CD8-positive, alpha-beta memory T cell (primary cell): ENCODE measurements around the gene SEMA4D. TPM values are rescaled to one million over a fixed set of nuclear protein-coding genes. Genes with fewer than 3 reads are reported as not detected.

Experiments
- CTCF ChIA-PET: fragments of 350-600 bp; sonication (Branson Sonifier 250); formaldehyde crosslinking; loops from one replicate; lab custom pipeline; 2021; ENCODE audit warnings: antibody characterized with exemption; lab: Charles Lee
- POLR2A ChIA-PET: fragments of 350-600 bp; sonication (Branson Sonifier 250); formaldehyde crosslinking; loops from one replicate; lab custom pipeline; 2021; ENCODE audit warnings: antibody characterized with exemption; lab: Charles Lee
- DNase-seq, 5 donors: peaks; one replicate each; pipeline versions ENCODE4 v3.0.0 to v3.0.0-alpha.2; 2020 to 2022; ENCODE audit warnings: mixed read lengths in 1 of 5
- H3K27ac ChIP-seq: one replicate; pipeline ENCODE4 v1.7.0; 2013; ENCODE audit warnings: low read depth, mild to moderate bottlenecking, low read length, moderate library complexity
- H3K27me3 ChIP-seq: 2 replicates; pipeline ENCODE4 v1.7.0; 2013; ENCODE audit warnings: low read length, mild to moderate bottlenecking; ENCODE audit not compliant: insufficient read depth, poor library complexity, severe bottlenecking
- H3K36me3 ChIP-seq: 2 replicates; pipeline ENCODE4 v1.7.0; 2013; ENCODE audit warnings: mild to moderate bottlenecking, low read length, moderate library complexity; ENCODE audit not compliant: insufficient read depth
- H3K4me1 ChIP-seq: 2 replicates; pipeline ENCODE4 v1.7.0; 2013; ENCODE audit warnings: mild to moderate bottlenecking, low read length, moderate library complexity; ENCODE audit not compliant: insufficient read depth
- H3K4me3 ChIP-seq: 2 replicates; pipeline ENCODE4 v1.7.0; 2013; ENCODE audit warnings: mild to moderate bottlenecking, low read length
- H3K9me3 ChIP-seq: 2 replicates; pipeline ENCODE4 v1.7.0; 2013; ENCODE audit warnings: mild to moderate bottlenecking, low read length
- H3K27ac Mint-ChIP-seq, 8 donors: one replicate each; pipeline ENCODE4 v1.8.0; 2020 to 2021; ENCODE audit warnings: mixed read lengths in 8 of 8, mild to moderate bottlenecking in 6 of 8, inconsistent platforms in 3 of 8, moderate library complexity in 3 of 8
- H3K27me3 Mint-ChIP-seq, 2 donors: one replicate each; pipeline ENCODE4 v1.8.0; 2020 to 2021; ENCODE audit warnings: mixed read lengths in 2 of 2, mild to moderate bottlenecking in 1 of 2, moderate library complexity in 1 of 2
- H3K36me3 Mint-ChIP-seq, 3 donors: one replicate each; pipeline ENCODE4 v1.8.0; 2020 to 2021; ENCODE audit warnings: mixed read lengths in 3 of 3, inconsistent platforms in 1 of 3, mild to moderate bottlenecking in 1 of 3
- H3K4me1 Mint-ChIP-seq, 3 donors: one replicate each; pipeline ENCODE4 v1.8.0; 2020 to 2021; ENCODE audit warnings: mixed read lengths in 3 of 3, inconsistent platforms in 1 of 3, mild to moderate bottlenecking in 1 of 3
- H3K4me3 Mint-ChIP-seq, 7 donors: one replicate each; pipeline ENCODE4 v1.8.0; 2020 to 2021; ENCODE audit warnings: mixed read lengths in 7 of 7, mild to moderate bottlenecking in 6 of 7, moderate library complexity in 4 of 7, inconsistent platforms in 2 of 7
- H3K9me3 Mint-ChIP-seq, 5 donors: one replicate each; pipeline ENCODE4 v1.8.0; 2020 to 2022; ENCODE audit warnings: mixed read lengths in 5 of 5, mild to moderate bottlenecking in 3 of 5, moderate library complexity in 2 of 5, inconsistent platforms in 1 of 5
- polyA plus RNA-seq: library from polyadenylated mRNA; unstranded; fragments of 300-500 nt; fragmentation: Illumina TruSeq; gene quantifications from one replicate; pipeline ENCODE4 v1.2.3, GENCODE V29; 2021
- total RNA-seq, 2 experiments: library from RNA; stranded (reverse); gene quantifications; one replicate each; pipeline ENCODE4 v1.2.3, GENCODE V29; 2021

SEMA4D gene
- total and polyA plus RNA-seq, 3 experiments from 2014 or later: 227 to 243 (median 238) TPM

DNA sequence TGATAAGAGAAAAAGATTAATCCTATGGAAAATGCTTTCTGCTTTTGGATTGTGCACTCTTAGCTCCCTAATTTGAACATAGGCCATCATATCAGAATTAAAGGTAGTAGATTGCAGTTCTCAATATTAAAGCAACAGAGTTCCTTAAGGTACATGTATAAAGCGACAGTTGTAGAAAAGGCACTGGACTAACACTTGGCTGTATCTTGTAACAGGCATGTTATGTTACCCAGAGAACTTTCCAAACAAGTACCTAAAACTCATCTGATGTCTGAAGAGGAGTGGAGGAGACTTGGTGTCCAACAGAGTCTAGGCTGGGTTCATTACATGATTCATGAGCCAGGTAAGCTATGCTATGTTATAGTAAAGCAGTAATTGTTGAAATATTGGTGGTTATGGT is 183.0 kb downstream of the SEMA4D start:
- Mint-ChIP-seq H3K27ac (peak overlapping the region in 2 of 8 donors; percentile 43 to 57), H3K4me1 (peaks cover 42 to 71% (median 70%) of the 10 kb centered on the region in 3 donors), H3K36me3 (peaks cover 0 to 38% (median 3%) of the 10 kb centered on the region in 3 donors), H3K27me3 (peaks cover 6 to 8% of the 10 kb centered on the region in 2 donors), H3K4me3 (peak overlapping the region in 1 of 7 donors; percentile 22), H3K9me3 (peaks cover 0 to 4% (median 0%) of the 10 kb centered on the region in 5 donors)
- Histone ChIP-seq H3K4me1 (peaks cover 37% of the 10 kb centered on the region), H3K36me3 (no peaks in the 10 kb centered on the region), H3K27ac (no peak overlapping the region), H3K27me3 (no peaks in the 10 kb centered on the region), H3K4me3 (no peak overlapping the region), H3K9me3 (no peaks in the 10 kb centered on the region)
- ChIA-PET POLR2A (no interaction called here), CTCF (no interaction called here)
- DNase-seq: no peak

DNA sequence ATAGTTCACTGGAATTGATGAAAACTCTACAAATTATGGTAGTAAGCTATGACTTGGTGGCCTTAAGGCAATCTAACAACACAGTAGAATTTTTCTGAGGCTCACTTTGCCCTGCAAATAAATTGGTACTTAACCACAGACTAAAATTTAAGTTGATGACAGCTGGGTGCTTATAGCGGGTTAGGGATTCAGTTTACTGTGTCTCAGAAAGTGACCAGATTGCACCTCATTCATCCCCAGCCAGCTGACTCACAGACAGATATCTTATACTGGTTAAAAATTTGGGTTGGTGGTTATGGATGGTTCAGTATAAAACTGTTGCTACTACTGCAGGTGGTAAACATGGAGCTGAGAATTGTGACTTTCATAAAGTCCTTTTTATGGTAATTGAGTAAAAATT is 184.1 kb downstream of the SEMA4D start:
- no peaks in the 10 kb centered on the region for H3K36me3 ChIP-seq
- ChIA-PET CTCF (interaction anchor here (1.4 kb wide), 1 partner anchor 235 kb away, joined by 3 read pairs; no protein-coding TSS in a partner anchor), POLR2A (no interaction called here)
- H3K9me3 Mint-ChIP-seq: peaks cover 0 to 4% (median 0%) of the 10 kb centered on the region in 5 donors
- peaks cover 37 to 64% (median 64%) of the 10 kb centered on the region in 3 donors for H3K4me1 Mint-ChIP-seq
- peaks cover 6 to 8% of the 10 kb centered on the region in 2 donors for H3K27me3 Mint-ChIP-seq
- H3K27me3 ChIP-seq: no peaks in the 10 kb centered on the region
- H3K27ac Mint-ChIP-seq: peak overlapping the region in 1 of 8 donors; percentile 43
- H3K4me1 ChIP-seq: peaks cover 38% of the 10 kb centered on the region
- H3K9me3 ChIP-seq: no peaks in the 10 kb centered on the region
- peaks cover 0 to 31% (median 3%) of the 10 kb centered on the region in 3 donors for H3K36me3 Mint-ChIP-seq
- H3K4me3 ChIP-seq: no peak overlapping the region
- no peak for DNase-seq
- peak overlapping the region in 1 of 7 donors; percentile 22 for H3K4me3 Mint-ChIP-seq
- no peak overlapping the region for H3K27ac ChIP-seq

DNA sequence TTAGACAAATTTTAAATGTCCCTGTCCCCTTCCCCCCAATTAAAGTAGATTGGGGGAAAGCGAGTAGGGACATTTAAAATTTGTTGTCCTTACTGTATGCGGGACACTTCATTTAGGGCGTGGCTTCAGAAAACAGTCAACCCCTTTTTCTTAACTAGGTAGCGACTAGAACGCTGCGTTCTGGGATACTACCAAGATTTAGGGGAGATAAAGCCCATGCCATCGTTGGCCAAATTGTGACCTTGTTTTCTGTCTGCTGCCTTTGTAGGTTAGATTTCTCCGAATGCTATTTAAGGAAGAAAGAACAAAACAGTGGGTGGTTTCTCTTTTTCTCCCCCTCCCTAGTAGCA is 185.7 kb downstream of the SEMA4D start:
- POLR2A ChIA-PET: no interaction called here
- Mint-ChIP-seq H3K4me3 (peak overlapping the region; percentile 69 to 98 (median 96)), H3K4me1 (peaks cover 27 to 52% (median 51%) of the 10 kb centered on the region in 3 donors), H3K9me3 (peaks cover 0 to 4% (median 0%) of the 10 kb centered on the region in 5 donors), H3K27me3 (peaks cover 6 to 8% of the 10 kb centered on the region in 2 donors), H3K27ac (peak overlapping the region in 5 of 8 donors; percentile 36 to 97 (median 70)), H3K36me3 (peaks cover 0 to 26% (median 0%) of the 10 kb centered on the region in 3 donors)
- H3K4me3 ChIP-seq: peak overlapping the region; percentile 68
- no peak for DNase-seq
- H3K27ac ChIP-seq: peak overlapping the region; percentile 99
- H3K9me3 ChIP-seq: no peaks in the 10 kb centered on the region
- no peaks in the 10 kb centered on the region for H3K36me3 ChIP-seq
- CTCF ChIA-PET: no interaction called here
- H3K27me3 ChIP-seq: no peaks in the 10 kb centered on the region
- H3K4me1 ChIP-seq: peaks cover 30% of the 10 kb centered on the region

DNA sequence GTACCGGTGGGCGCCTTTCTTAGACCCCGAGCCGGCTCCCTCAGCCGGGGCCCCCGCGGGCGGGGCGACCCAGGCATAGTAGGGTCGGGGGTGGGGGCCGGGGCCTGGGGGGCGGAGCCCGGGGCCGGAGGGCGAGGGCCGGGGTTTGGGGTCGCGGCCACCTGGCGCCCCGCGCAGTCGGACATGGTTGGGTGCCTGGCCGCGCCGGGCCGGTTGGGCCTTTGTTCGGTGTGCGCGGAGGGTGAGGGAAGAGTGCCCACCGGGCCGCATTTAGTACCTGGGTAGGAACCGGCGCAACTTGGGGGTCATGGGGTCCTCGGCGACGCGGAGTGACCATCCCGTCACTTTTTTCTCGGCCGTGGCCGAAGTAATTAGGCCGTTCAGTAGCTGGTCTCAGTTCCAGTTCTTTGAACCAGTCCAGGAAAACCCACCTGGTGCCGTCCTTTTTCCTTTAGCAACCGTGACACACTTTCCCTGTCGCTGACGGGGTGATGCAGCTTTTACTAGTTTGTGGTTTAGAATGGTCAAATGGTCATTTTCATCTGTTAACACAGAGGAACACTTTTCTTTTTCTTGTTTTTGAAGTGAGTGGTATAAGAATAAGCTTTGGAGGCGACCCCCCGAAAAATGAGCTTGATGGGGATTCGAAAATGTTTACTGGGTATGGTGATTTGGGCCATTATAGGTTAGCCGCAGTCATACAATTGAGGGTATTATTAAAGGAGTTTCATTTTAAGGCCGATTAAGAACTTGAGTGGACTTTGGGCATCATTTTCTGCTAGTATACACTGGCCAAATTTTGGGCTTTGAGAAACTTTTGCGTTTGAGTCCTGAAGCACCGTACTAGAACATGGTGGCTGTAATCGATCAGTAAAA is 186.3 kb downstream of the SEMA4D start:
- Mint-ChIP-seq H3K36me3 (peaks cover 2 to 21% (median 4%) of the 10 kb centered on the region in 3 donors), H3K27ac (peak overlapping the region; percentile 90 to 100 (median 98)), H3K27me3 (peaks cover 6 to 8% of the 10 kb centered on the region in 2 donors), H3K9me3 (peaks cover 0 to 4% (median 0%) of the 10 kb centered on the region in 5 donors), H3K4me1 (peaks cover 27 to 49% (median 48%) of the 10 kb centered on the region in 3 donors), H3K4me3 (peak overlapping the region; percentile 92 to 98 (median 96))
- H3K9me3 ChIP-seq: no peaks in the 10 kb centered on the region
- ChIA-PET POLR2A (no interaction called here), CTCF (no interaction called here)
- peaks cover 30% of the 10 kb centered on the region for H3K4me1 ChIP-seq
- H3K27me3 ChIP-seq: no peaks in the 10 kb centered on the region
- H3K36me3 ChIP-seq: no peaks in the 10 kb centered on the region
- peak overlapping the region; percentile 99 for H3K27ac ChIP-seq
- peak in 1 of 5 donors; percentile 10 for DNase-seq
- H3K4me3 ChIP-seq: peak overlapping the region; percentile 68

Other genes starting within 250 kb of the SEMA4D start
- 100 to 1,000 TPM; 252 to 253 TPM for gene CKS2, start 186.9 kb downstream of the SEMA4D start, total RNA-seq
- gene CKS2, start 186.9 kb downstream of the SEMA4D start, polyA plus RNA-seq: 21.2 TPM
- gene SECISBP2, start 179.6 kb downstream of the SEMA4D start, total RNA-seq: 10 to 100 TPM; 36.7 to 37.0 TPM
- 22.4 TPM for gene SECISBP2, start 179.6 kb downstream of the SEMA4D start, polyA plus RNA-seq
- 1 to 10 TPM; 2.6 to 3.4 TPM for gene GADD45G, start 106.9 kb upstream of the SEMA4D start, total RNA-seq
- 0.62 TPM for gene GADD45G, start 106.9 kb upstream of the SEMA4D start, polyA plus RNA-seq